GM12873 (cell line): ENCODE data around the gene ETS1.

Experiments used
- CTCF ChIP-seq: IDR thresholded peaks from 2 replicates; pipeline ENCODE4 v1.5.1; 2012; ENCODE audit warnings: low read depth, mild to moderate bottlenecking, moderate library complexity, low read length, control low read depth; ENCODE audit not compliant: insufficient read depth; ENCODE audit errors: missing control alignments

ETS1 gene

GRCh38 chr11:128592454-128592853, 5.1 kb upstream of the ETS1 start:
- TF ChIP-seq CTCF, result no peak

- TF ChIP-seq CTCF, result no peak
These were observed 3.2 kb upstream of the ETS1 start for GRCh38 chr11:128590587-128590986.

- TF ChIP-seq CTCF, result no peak
These were observed 2.6 kb upstream of the ETS1 start for GRCh38 chr11:128589998-128590397.

GRCh38 chr11:128588093-128588492, 735 bp upstream of the ETS1 start:
- TF ChIP-seq CTCF, result no peak

GRCh38 chr11:128586689-128587088, 669 bp downstream of the ETS1 start:
- no peak for TF ChIP-seq CTCF

- TF ChIP-seq CTCF, result no peak
These were observed 1.7 kb downstream of the ETS1 start for GRCh38 chr11:128585498-128586238.

- no peak for TF ChIP-seq CTCF
These were observed 3.1 kb downstream of the ETS1 start for GRCh38 chr11:128584253-128584652.
